Effector memory CD8-positive, alpha-beta T cell (primary cell): ENCODE measurements around the gene XRRA1.
"Not testable (repeated sequence)": the region's sequence is repeated elsewhere in the genome, so short reads cannot be mapped to it uniquely, and the experiment has no call there.

ENCODE experiments used
- ATAC-seq: fragments of 150-1000 bp; cut with Tn5 transposase; replicated peaks from 2 replicates; pipeline ENCODE4 v1.10.0; 2021; ENCODE audit warnings: mild to moderate bottlenecking, moderate library complexity
- DNase-seq, 3 experiments: peaks; one replicate each; pipeline ENCODE4 v3.0.0; 2021
- H3K27ac Mint-ChIP-seq, 2 donors: one replicate each; pipeline ENCODE4 v1.8.0; 2022; ENCODE audit warnings: mild to moderate bottlenecking in 2 of 2, mixed read lengths in 2 of 2, moderate library complexity in 2 of 2
- H3K27me3 Mint-ChIP-seq, 2 donors: one replicate each; pipeline ENCODE4 v1.8.0; 2022; ENCODE audit warnings: mixed read lengths in 2 of 2
- H3K36me3 Mint-ChIP-seq: one replicate; pipeline ENCODE4 v1.8.0; 2022; ENCODE audit warnings: mild to moderate bottlenecking, moderate library complexity, mixed read lengths; ENCODE audit not compliant: insufficient read depth
- H3K4me1 Mint-ChIP-seq, 2 donors: one replicate each; pipeline ENCODE4 v1.8.0; 2022; ENCODE audit warnings: low read depth in 2 of 2, mixed read lengths in 2 of 2
- H3K4me3 Mint-ChIP-seq, 2 donors: one replicate each; pipeline ENCODE4 v1.8.0; 2022; ENCODE audit warnings: mild to moderate bottlenecking in 2 of 2, mixed read lengths in 2 of 2, moderate library complexity in 2 of 2
- H3K9me3 Mint-ChIP-seq, 2 donors: one replicate each; pipeline ENCODE4 v1.8.0; 2022; ENCODE audit warnings: mixed read lengths in 2 of 2

XRRA1 gene

GRCh38 chr11:74847895-74848294, 101.0 kb downstream of the XRRA1 start:
- peak overlapping the region; percentile 69 to 79 for H3K27ac Mint-ChIP-seq
- DNase-seq (no peak), ATAC-seq (no peak)
- H3K9me3 Mint-ChIP-seq, result no peaks in the 10 kb centered on the region
- H3K4me1 Mint-ChIP-seq, result peaks cover 18 to 24% of the 10 kb centered on the region in 2 donors
- peaks cover 9% of the 10 kb centered on the region for H3K36me3 Mint-ChIP-seq
- H3K27me3 Mint-ChIP-seq, result no peaks in the 10 kb centered on the region
- H3K4me3 Mint-ChIP-seq, result peak overlapping the region in 1 of 2 donors; percentile 48

- Mint-ChIP-seq H3K27me3 (no peaks in the 10 kb centered on the region), H3K4me1 (peaks cover 18 to 24% of the 10 kb centered on the region in 2 donors), H3K9me3 (no peaks in the 10 kb centered on the region), H3K27ac (peak overlapping the region; percentile 69 to 79), H3K36me3 (peaks cover 9% of the 10 kb centered on the region), H3K4me3 (peak overlapping the region; percentile 25 to 48)
- ATAC-seq (peak; percentile 26), DNase-seq (no peak)
These were observed 101.5 kb downstream of the XRRA1 start for GRCh38 chr11:74847395-74847794.

GRCh38 chr11:74846770-74847169, 102.1 kb downstream of the XRRA1 start:
- ATAC-seq, result no peak
- Mint-ChIP-seq H3K4me1 (peaks cover 18 to 24% of the 10 kb centered on the region in 2 donors), H3K4me3 (peak overlapping the region; percentile 25 to 48), H3K9me3 (no peaks in the 10 kb centered on the region), H3K27ac (peak overlapping the region; percentile 69 to 79), H3K36me3 (peaks cover 5% of the 10 kb centered on the region), H3K27me3 (no peaks in the 10 kb centered on the region)
- no peak for DNase-seq

- Mint-ChIP-seq H3K27me3 (no peaks in the 10 kb centered on the region), H3K4me1 (peaks cover 18 to 30% of the 10 kb centered on the region in 2 donors), H3K27ac (peak overlapping the region in 1 of 2 donors; percentile 69), H3K4me3 (no peak overlapping the region), H3K9me3 (no peaks in the 10 kb centered on the region), H3K36me3 (no peaks in the 10 kb centered on the region)
- DNase-seq (no peak), ATAC-seq (no peak)
These were observed 102.8 kb downstream of the XRRA1 start for GRCh38 chr11:74845978-74846517.

GRCh38 chr11:74844865-74845264, 104.0 kb downstream of the XRRA1 start:
- peaks cover 18 to 31% of the 10 kb centered on the region in 2 donors for H3K4me1 Mint-ChIP-seq
- H3K4me3 Mint-ChIP-seq, result no peak overlapping the region
- no peaks in the 10 kb centered on the region for H3K9me3 Mint-ChIP-seq
- H3K36me3 Mint-ChIP-seq, result no peaks in the 10 kb centered on the region
- no peak overlapping the region for H3K27ac Mint-ChIP-seq
- H3K27me3 Mint-ChIP-seq, result no peaks in the 10 kb centered on the region
- no peak for DNase-seq
- no peak for ATAC-seq

GRCh38 chr11:74844072-74844471, 104.8 kb downstream of the XRRA1 start:
- Mint-ChIP-seq H3K4me3 (no peak overlapping the region), H3K9me3 (no peaks in the 10 kb centered on the region), H3K36me3 (peaks cover 5% of the 10 kb centered on the region), H3K27me3 (no peaks in the 10 kb centered on the region), H3K4me1 (peaks cover 19 to 31% of the 10 kb centered on the region in 2 donors), H3K27ac (no peak overlapping the region)
- DNase-seq (no peak), ATAC-seq (no peak)

- Mint-ChIP-seq H3K27ac (no peak overlapping the region), H3K4me3 (no peak overlapping the region), H3K9me3 (no peaks in the 10 kb centered on the region), H3K4me1 (peaks cover 22 to 33% of the 10 kb centered on the region in 2 donors), H3K36me3 (peaks cover 6% of the 10 kb centered on the region), H3K27me3 (no peaks in the 10 kb centered on the region)
- no peak for ATAC-seq
- DNase-seq, result no peak
These were observed 105.9 kb downstream of the XRRA1 start for GRCh38 chr11:74842967-74843366.

GRCh38 chr11:74840486-74840885, 108.4 kb downstream of the XRRA1 start:
- Mint-ChIP-seq H3K27ac (peak overlapping the region in 1 of 2 donors; percentile 88), H3K4me3 (no peak overlapping the region), H3K27me3 (no peaks in the 10 kb centered on the region), H3K36me3 (peaks cover 23% of the 10 kb centered on the region), H3K9me3 (no peaks in the 10 kb centered on the region), H3K4me1 (peaks cover 13 to 22% of the 10 kb centered on the region in 2 donors)
- ATAC-seq (no peak), DNase-seq (no peak)

GRCh38 chr11:74839971-74840370, 108.9 kb downstream of the XRRA1 start:
- H3K27ac Mint-ChIP-seq, result peak overlapping the region; percentile 19 to 88

GRCh38 chr11:74839446-74839845, 109.4 kb downstream of the XRRA1 start:
- H3K36me3 Mint-ChIP-seq, result peaks cover 28% of the 10 kb centered on the region
- DNase-seq (no peak), ATAC-seq (no peak)
- H3K4me3 Mint-ChIP-seq, result no peak overlapping the region
- H3K9me3 Mint-ChIP-seq, result no peaks in the 10 kb centered on the region
- peaks cover 11 to 19% of the 10 kb centered on the region in 2 donors for H3K4me1 Mint-ChIP-seq
- peak overlapping the region; percentile 19 to 88 for H3K27ac Mint-ChIP-seq
- H3K27me3 Mint-ChIP-seq, result no peaks in the 10 kb centered on the region

More at GRCh38 chr11:74839971-74840370, 108.9 kb downstream of the XRRA1 start:
- no peak for DNase-seq
- Mint-ChIP-seq H3K36me3 (peaks cover 23% of the 10 kb centered on the region), H3K9me3 (no peaks in the 10 kb centered on the region), H3K27me3 (no peaks in the 10 kb centered on the region), H3K4me3 (no peak overlapping the region), H3K4me1 (peaks cover 11 to 19% of the 10 kb centered on the region in 2 donors)
- no peak for ATAC-seq

GRCh38 chr11:74838188-74838587, 110.7 kb downstream of the XRRA1 start:
- H3K9me3 Mint-ChIP-seq, result no peaks in the 10 kb centered on the region
- no peaks in the 10 kb centered on the region for H3K27me3 Mint-ChIP-seq
- H3K4me1 Mint-ChIP-seq, result peaks cover 11 to 23% of the 10 kb centered on the region in 2 donors
- peaks cover 29% of the 10 kb centered on the region for H3K36me3 Mint-ChIP-seq
- ATAC-seq, result no peak
- DNase-seq, result no peak
- peak overlapping the region in 1 of 2 donors; percentile 64 for H3K27ac Mint-ChIP-seq
- no peak overlapping the region for H3K4me3 Mint-ChIP-seq

- Mint-ChIP-seq H3K27ac (no peak overlapping the region), H3K36me3 (peaks cover 29% of the 10 kb centered on the region), H3K4me3 (no peak overlapping the region), H3K9me3 (no peaks in the 10 kb centered on the region), H3K27me3 (no peaks in the 10 kb centered on the region), H3K4me1 (peaks cover 11 to 23% of the 10 kb centered on the region in 2 donors)
- no peak for ATAC-seq
- DNase-seq, result no peak
These were observed 111.7 kb downstream of the XRRA1 start for GRCh38 chr11:74837191-74837590.

- no peak for DNase-seq
- Mint-ChIP-seq H3K27ac (no peak overlapping the region), H3K27me3 (no peaks in the 10 kb centered on the region), H3K9me3 (peaks cover 0 to 13% of the 10 kb centered on the region in 2 donors), H3K36me3 (peaks cover 8% of the 10 kb centered on the region), H3K4me1 (peaks cover under 1 to 10% of the 10 kb centered on the region in 2 donors), H3K4me3 (no peak overlapping the region)
- no peak for ATAC-seq
These were observed 122.0 kb downstream of the XRRA1 start for GRCh38 chr11:74826901-74827300.

GRCh38 chr11:74825596-74825995, 123.3 kb downstream of the XRRA1 start:
- not testable (repeated sequence) for H3K4me3 Mint-ChIP-seq, ATAC-seq, H3K27me3 Mint-ChIP-seq, DNase-seq, H3K36me3 Mint-ChIP-seq
- Mint-ChIP-seq H3K27ac (peak overlapping the region in 1 of 2 donors; percentile 68), H3K4me1 (peaks cover 4 to 20% of the 10 kb centered on the region in 2 donors), H3K9me3 (peaks cover 0 to 13% of the 10 kb centered on the region in 2 donors)
